Measurements from ENCODE around the gene CACNA1A.

The CACNA1A gene

GRCh38 chr19:13411899-13412298, 94.4 kb downstream of the CACNA1A start:
- peak; percentile 68 for DNase-seq (ENCODE audit: low read depth)
- TF ChIP-seq CTCF (IDR thresholded peaks at IDR 0.05; ENCODE audit: insufficient read depth, low read depth, low read length, missing control alignments), result no peak
- H3K4me3 ChIP-seq (ENCODE audit: low read depth, low read length), result no peak overlapping the region

GRCh38 chr19:13410946-13411345, 95.3 kb downstream of the CACNA1A start:
- no peak overlapping the region for H3K4me3 ChIP-seq (ENCODE audit: low read depth, low read length)
- no peak for TF ChIP-seq CTCF (IDR thresholded peaks at IDR 0.05; ENCODE audit: insufficient read depth, low read depth, low read length, missing control alignments)
- no peak for DNase-seq (ENCODE audit: low read depth)

GRCh38 chr19:13408889-13409518, 97.3 kb downstream of the CACNA1A start:
- H3K4me3 ChIP-seq (ENCODE audit: low read depth, low read length), result no peak overlapping the region
- no peak for TF ChIP-seq CTCF (IDR thresholded peaks at IDR 0.05; ENCODE audit: insufficient read depth, low read depth, low read length, missing control alignments)
- DNase-seq (ENCODE audit: low read depth), result no peak

GRCh38 chr19:13404236-13404635, 102.0 kb downstream of the CACNA1A start:
- no peak overlapping the region for H3K4me3 ChIP-seq (ENCODE audit: low read depth, low read length)
- no peak for TF ChIP-seq CTCF (IDR thresholded peaks at IDR 0.05; ENCODE audit: insufficient read depth, low read depth, low read length, missing control alignments)
- no peak for DNase-seq (ENCODE audit: low read depth)

GRCh38 chr19:13401388-13401787, 104.9 kb downstream of the CACNA1A start:
- no peak for TF ChIP-seq CTCF (IDR thresholded peaks at IDR 0.05; ENCODE audit: insufficient read depth, low read depth, low read length, missing control alignments)
- H3K4me3 ChIP-seq (ENCODE audit: low read depth, low read length), result no peak overlapping the region
- DNase-seq (ENCODE audit: low read depth), result peak; percentile 58

- no peak overlapping the region for H3K4me3 ChIP-seq (ENCODE audit: low read depth, low read length)
- no peak for DNase-seq (ENCODE audit: low read depth)
- TF ChIP-seq CTCF (IDR thresholded peaks at IDR 0.05; ENCODE audit: insufficient read depth, low read depth, low read length, missing control alignments), result no peak
Observed at GRCh38 chr19:13400296-13400695, 106.0 kb downstream of the CACNA1A start.

GRCh38 chr19:13399746-13400145, 106.5 kb downstream of the CACNA1A start:
- H3K4me3 ChIP-seq (ENCODE audit: low read depth, low read length), result no peak overlapping the region
- TF ChIP-seq CTCF (IDR thresholded peaks at IDR 0.05; ENCODE audit: insufficient read depth, low read depth, low read length, missing control alignments), result no peak
- DNase-seq (ENCODE audit: low read depth), result no peak

Measured in GM12865 (cell line).